ENCODE data around the gene NMNAT3.

The NMNAT3 gene

DNA sequence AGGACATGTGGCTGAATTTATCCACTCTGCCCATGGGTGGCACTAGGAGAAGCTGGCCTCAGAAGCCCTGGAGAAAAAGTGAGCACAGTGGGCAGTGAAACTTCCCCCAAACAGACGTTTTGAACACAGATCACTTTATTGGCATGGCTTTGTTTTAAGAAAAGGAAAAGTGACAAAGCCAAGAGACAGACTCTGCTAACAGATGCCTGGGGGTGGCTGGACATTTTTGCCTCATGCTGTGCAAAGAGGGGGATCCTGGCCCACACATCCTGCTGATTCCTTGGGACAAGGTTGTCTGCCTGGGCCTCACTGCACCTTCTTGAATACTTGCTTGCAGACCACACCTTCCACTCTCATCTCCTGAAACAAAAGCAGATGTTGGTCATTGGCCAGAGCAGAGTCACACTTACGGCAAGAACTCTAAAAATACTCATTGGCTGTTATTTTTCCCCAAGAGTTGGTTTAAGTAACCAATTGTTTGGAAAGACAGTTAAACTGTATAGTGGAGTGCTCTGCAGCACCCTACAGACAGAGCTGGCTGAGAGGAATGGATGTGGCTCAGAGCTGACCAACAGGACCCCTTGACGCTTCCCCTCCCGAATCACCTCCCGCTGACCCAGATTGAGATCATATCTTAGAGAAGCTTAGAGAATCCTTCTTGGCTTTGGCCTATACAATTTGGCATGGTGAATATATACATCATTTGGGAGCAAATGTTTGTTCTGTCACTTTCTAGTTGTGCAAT lies 160.3 kb downstream of the NMNAT3 start:
- no peak for DNase-seq

DNA sequence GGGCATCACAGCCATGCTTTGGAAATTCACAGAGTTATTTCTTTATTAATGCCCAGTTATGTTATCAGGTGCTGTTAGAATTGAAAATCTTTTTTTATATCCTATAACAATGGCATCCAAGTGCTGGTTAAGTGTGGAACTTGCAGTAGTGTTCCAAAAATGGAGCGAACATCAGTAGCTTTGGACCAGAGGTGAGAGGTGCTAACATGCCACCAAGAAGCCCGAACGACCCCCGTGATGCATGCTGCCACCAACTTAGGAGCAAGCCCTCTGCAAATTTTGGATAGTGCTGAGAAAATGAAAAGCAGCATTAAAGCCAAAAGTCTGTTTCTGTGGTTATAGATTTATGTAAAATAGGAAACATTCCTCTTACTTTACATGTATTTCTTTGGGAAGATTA lies 163.0 kb downstream of the NMNAT3 start:
- DNase-seq: no peak

Measured in cerebellar nuclear complex (tissue), 1 donor.